Stomach (tissue), 9 donors: Measurements from ENCODE around the gene CBX3. TPM values are rescaled to one million over a fixed set of nuclear protein-coding genes. Genes with fewer than 3 reads are reported as not detected.
A peak's percentile ranks its signal among the peaks of the same experiment; 100 is the strongest.

Experiments used
- DNase-seq, 2 donors: peaks; one replicate each; pipeline versions ENCODE4 v3.0.0 to v3.0.0-alpha.2; 2013 to 2019
- H3K27ac ChIP-seq, 5 donors: fragments of 200-600 bp in 4 of 5; sonication (generic) in 4 of 5; one replicate each; pipeline ENCODE4 v1.5.1; 2013 to 2019; ENCODE audit warnings: mild to moderate bottlenecking in 1 of 5, moderate library complexity in 1 of 5
- H3K27me3 ChIP-seq, 3 donors: fragments of 200-600 bp; sonication (generic); one replicate each; pipeline ENCODE4 v1.5.1; 2017 to 2019; ENCODE audit warnings: mixed run types in 1 of 3
- H3K36me3 ChIP-seq, 4 donors: fragments of 200-600 bp; sonication (generic); 1 replicate in 3 of 4; 2 replicates in 1 of 4; pipeline ENCODE4 v1.5.1; 2016 to 2019
- H3K4me1 ChIP-seq, 4 donors: fragments of 200-600 bp; sonication (generic); one replicate each; pipeline ENCODE4 v1.5.1; 2016 to 2019
- H3K4me3 ChIP-seq, 4 donors: fragments of 200-600 bp; sonication (generic) in 3 of 4; one replicate each; pipeline ENCODE4 v1.5.1; 2016 to 2019; ENCODE audit warnings: mild to moderate bottlenecking in 1 of 4
- H3K9me3 ChIP-seq, 4 donors: fragments of 200-600 bp; sonication (generic); one replicate each; pipeline ENCODE4 v1.5.1; 2016 to 2019
- EP300 ChIP-seq: sonication (generic); formaldehyde crosslinking; IDR thresholded peaks from one replicate; pipeline ENCODE4 v1.6.1; 2017; ENCODE audit warnings: antibody characterized with exemption
- POLR2A ChIP-seq, 4 donors: fragments of 450-650 bp; IDR thresholded peaks; one replicate each; pipeline ENCODE4 v1.6.1; 2016; ENCODE audit warnings: antibody characterized with exemption in 4 of 4, control low read depth in 2 of 4, mild to moderate bottlenecking in 1 of 4, moderate library complexity in 1 of 4
- POLR2AphosphoS5 ChIP-seq, 3 donors: sonication (generic); formaldehyde crosslinking; IDR thresholded peaks; one replicate each; pipeline ENCODE4 v1.6.1; 2016; ENCODE audit warnings: antibody characterized with exemption in 3 of 3
- WGBS, 5 donors: extraction: QIAGEN DNeasy Blood & Tissue Kit in 3 of 5; methylation state at CpG; one replicate each; pipeline versions ENCODE4 v1.1.5 to v1.1.7; 2013 to 2018; 5-methylcytosine and 5-hydroxymethylcytosine counted together
- intact Hi-C: fragments of 100-400 bp; cut with DNase I; formaldehyde crosslinking; loops from one replicate; pipeline ENCODE4 v1.15.1; 2023; ENCODE audit warnings: low total_unique reads
- polyA plus RNA-seq, 3 donors: library from polyadenylated mRNA; stranded (reverse); fragments of 200-250 nt; gene quantifications; one replicate each; pipeline ENCODE4 v1.2.3, GENCODE V29; 2013
- total RNA-seq, 5 donors: library from RNA; depleted of rRNA; stranded (reverse); fragments of >200 nt; gene quantifications; one replicate each; pipeline versions ENCODE4 v1.1.0 to v1.2.3, GENCODE V29; 2014 to 2016
- TF ChIP-seq, protein P1 (sequence below), 7 experiments: fragments of 450-650 bp in 4 of 7; fragments of 200-600 bp in 3 of 7; sonication (generic) in 3 of 7; IDR thresholded peaks; one replicate each; pipeline ENCODE4 v1.5.1; 2016 to 2019; ENCODE audit warnings: antibody characterized with exemption in 7 of 7, control low read depth in 2 of 7, mild to moderate bottlenecking in 1 of 7
- donor health status: healthy with polysubstance abuse.
- donor health status: Bipolar disorder and iron deficiency.
- donor health status: healthy.

The CBX3 gene
- total and polyA plus RNA-seq, 8 donors: 21.4 to 156 (median 76.2) TPM

DNA sequence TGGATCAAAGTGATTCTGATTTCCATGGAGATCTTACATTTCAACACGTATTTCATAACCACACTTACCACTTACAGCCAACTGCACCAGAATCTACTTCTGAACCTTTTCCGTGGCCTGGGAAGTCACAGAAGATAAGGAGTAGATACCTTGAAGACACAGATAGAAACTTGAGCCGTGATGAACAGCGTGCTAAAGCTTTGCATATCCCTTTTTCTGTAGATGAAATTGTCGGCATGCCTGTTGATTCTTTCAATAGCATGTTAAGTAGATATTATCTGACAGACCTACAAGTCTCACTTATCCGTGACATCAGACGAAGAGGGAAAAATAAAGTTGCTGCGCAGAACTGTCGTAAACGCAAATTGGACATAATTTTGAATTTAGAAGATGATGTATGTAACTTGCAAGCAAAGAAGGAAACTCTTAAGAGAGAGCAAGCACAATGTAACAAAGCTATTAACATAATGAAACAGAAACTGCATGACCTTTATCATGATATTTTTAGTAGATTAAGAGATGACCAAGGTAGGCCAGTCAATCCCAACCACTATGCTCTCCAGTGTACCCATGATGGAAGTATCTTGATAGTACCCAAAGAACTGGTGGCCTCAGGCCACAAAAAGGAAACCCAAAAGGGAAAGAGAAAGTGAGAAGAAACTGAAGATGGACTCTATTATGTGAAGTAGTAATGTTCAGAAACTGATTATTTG is 16.3 kb upstream of the CBX3 start:
- Histone ChIP-seq H3K4me3 (no peak overlapping the region), H3K36me3 (peaks cover 26 to 46% (median 34%) of the 10 kb centered on the region in 4 donors), H3K27ac (peak overlapping the region in 1 of 5 donors; percentile 47), H3K9me3 (no peaks in the 10 kb centered on the region), H3K4me1 (peaks cover 6 to 75% (median 38%) of the 10 kb centered on the region in 4 donors), H3K27me3 (no peaks in the 10 kb centered on the region)
- 88 to 90% (median 90%) methylated on average over 10 of the region's 10 CpGs for WGBS, 5 donors
- intact Hi-C loops: no loop called here
- DNase-seq: no peak
- TF ChIP-seq POLR2AphosphoS5 (IDR thresholded peaks at IDR 0.05) (no peak), EP300 (no peak), POLR2A (IDR thresholded peaks at IDR 0.05) (no peak)
- TF ChIP-seq, protein P1, sequence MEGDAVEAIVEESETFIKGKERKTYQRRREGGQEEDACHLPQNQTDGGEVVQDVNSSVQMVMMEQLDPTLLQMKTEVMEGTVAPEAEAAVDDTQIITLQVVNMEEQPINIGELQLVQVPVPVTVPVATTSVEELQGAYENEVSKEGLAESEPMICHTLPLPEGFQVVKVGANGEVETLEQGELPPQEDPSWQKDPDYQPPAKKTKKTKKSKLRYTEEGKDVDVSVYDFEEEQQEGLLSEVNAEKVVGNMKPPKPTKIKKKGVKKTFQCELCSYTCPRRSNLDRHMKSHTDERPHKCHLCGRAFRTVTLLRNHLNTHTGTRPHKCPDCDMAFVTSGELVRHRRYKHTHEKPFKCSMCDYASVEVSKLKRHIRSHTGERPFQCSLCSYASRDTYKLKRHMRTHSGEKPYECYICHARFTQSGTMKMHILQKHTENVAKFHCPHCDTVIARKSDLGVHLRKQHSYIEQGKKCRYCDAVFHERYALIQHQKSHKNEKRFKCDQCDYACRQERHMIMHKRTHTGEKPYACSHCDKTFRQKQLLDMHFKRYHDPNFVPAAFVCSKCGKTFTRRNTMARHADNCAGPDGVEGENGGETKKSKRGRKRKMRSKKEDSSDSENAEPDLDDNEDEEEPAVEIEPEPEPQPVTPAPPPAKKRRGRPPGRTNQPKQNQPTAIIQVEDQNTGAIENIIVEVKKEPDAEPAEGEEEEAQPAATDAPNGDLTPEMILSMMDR (IDR thresholded peaks at IDR 0.05): no peak

DNA sequence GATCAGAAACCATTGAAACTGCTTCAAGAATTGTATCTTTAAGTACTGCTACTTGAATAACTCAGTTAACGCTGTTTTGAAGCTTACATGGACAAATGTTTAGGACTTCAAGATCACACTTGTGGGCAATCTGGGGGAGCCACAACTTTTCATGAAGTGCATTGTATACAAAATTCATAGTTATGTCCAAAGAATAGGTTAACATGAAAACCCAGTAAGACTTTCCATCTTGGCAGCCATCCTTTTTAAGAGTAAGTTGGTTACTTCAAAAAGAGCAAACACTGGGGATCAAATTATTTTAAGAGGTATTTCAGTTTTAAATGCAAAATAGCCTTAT is 15.7 kb upstream of the CBX3 start:
- H3K4me1 ChIP-seq: peaks cover 6 to 75% (median 38%) of the 10 kb centered on the region in 4 donors
- intact Hi-C loops: no loop called here

DNA sequence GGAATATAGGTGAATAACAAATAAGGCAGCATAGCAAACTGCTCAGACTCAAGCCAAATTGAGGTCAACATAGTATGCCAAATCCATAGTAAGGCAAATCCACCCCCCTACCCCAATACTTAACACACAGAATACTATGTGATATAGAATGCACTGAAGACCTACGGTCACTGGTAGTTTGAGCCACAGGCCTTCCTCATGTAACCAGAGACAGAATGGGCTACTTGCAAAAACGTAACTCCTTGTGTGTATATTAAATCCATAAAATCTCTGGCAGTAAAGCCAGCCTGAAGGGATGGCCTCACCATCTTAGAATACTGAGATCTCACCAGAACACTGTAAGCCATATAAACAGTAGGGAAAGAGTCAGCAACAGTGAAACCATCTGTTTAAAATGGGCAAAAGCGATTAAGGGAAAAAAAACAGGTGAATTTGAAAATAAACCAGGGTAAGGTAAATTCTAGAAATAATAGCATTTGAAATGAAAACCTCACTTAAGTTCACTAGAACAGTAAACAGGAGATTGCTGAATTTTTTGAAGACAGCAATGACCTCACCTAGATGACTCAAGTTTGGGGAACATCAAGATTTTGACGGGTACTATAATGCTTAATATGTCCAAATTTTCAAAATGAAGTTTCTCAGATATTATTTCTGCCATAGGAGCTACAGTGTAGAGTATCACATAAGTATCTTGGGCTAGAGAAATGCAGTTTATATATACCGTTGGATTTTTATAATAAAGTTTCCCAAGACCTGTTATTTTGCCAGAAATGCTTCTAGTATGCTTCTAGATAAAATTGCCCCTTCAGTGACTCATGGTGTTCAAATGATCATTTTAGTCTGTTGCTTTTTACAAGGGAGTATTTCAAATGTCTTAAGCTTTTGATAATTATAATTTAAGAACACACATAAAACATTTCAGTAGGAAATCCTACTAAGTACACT is 14.9 kb upstream of the CBX3 start:
- 82 to 89% (median 85%) methylated on average over 5 of the region's 5 CpGs for WGBS, 5 donors
- no peak overlapping the region for H3K4me3 ChIP-seq
- no peak for DNase-seq
- peaks cover 40 to 60% (median 48%) of the 10 kb centered on the region in 4 donors for H3K36me3 ChIP-seq
- peaks cover 6 to 75% (median 37%) of the 10 kb centered on the region in 4 donors for H3K4me1 ChIP-seq
- intact Hi-C loops: no loop called here
- H3K9me3 ChIP-seq: no peaks in the 10 kb centered on the region
- H3K27ac ChIP-seq: peak overlapping the region in 2 of 5 donors; percentile 16 to 47
- H3K27me3 ChIP-seq: no peaks in the 10 kb centered on the region
- TF ChIP-seq POLR2AphosphoS5 (IDR thresholded peaks at IDR 0.05) (peak in 2 of 3 donors; percentile 6 to 8), POLR2A (IDR thresholded peaks at IDR 0.05) (no peak)

More for the DNA sequence above, 15.7 kb upstream of the CBX3 start:
- no peaks in the 10 kb centered on the region for H3K9me3 ChIP-seq
- H3K27me3 ChIP-seq: no peaks in the 10 kb centered on the region
- WGBS, 5 donors: 87 to 100% (median 90%) methylated on average over 1 of the region's 1 CpG
- peaks cover 31 to 51% (median 39%) of the 10 kb centered on the region in 4 donors for H3K36me3 ChIP-seq
- no peak for TF ChIP-seq EP300
- peak overlapping the region in 1 of 5 donors; percentile 47 for H3K27ac ChIP-seq
- no peak overlapping the region for H3K4me3 ChIP-seq
- no peak for DNase-seq

DNA sequence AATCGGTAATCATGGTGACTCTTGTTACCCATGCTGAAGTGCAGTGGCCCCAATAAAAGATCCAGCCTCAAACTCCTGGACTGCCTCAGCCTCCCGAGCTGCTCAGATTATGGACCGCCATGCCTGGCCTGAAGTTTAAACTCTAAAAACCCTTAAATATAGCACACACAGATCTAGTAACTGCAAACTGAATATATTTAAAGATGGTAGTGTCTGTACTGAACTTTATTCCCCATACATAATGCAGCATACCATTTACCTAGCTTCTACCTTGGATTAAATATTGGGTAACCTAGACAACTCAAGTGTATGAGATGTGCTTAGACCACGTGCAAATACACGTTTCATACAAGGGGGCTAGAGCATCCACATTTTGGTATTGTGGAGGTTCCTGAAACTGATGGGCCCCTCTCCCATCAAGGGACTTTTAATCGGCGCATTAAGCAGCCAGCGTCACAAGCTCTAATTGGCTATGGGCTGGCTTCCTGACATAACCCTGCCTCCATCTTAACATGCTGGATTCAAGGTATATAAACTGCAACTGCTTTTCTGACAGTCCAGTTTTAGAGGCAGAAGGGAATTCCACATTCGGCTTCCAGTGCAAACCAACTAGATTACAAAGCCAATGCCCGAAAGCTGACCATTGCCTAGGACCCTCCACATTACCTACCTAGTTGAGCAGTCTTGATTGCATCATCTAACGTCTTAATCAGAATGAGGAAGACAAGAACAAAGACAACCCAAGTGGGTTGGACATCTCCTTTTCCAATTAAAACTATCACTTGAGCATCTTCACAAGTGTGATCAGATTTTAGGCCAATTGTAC is 14.0 kb upstream of the CBX3 start:
- no peak overlapping the region for H3K4me3 ChIP-seq
- no peaks in the 10 kb centered on the region for H3K9me3 ChIP-seq
- intact Hi-C loops: no loop called here
- TF ChIP-seq EP300 (no peak), POLR2AphosphoS5 (IDR thresholded peaks at IDR 0.05) (peak in 1 of 3 donors; percentile 2)
- H3K36me3 ChIP-seq: peaks cover 49 to 69% (median 57%) of the 10 kb centered on the region in 4 donors
- no peaks in the 10 kb centered on the region for H3K27me3 ChIP-seq
- peaks cover 10 to 80% (median 42%) of the 10 kb centered on the region in 4 donors for H3K4me1 ChIP-seq
- WGBS, 5 donors: 75 to 78% (median 76%) methylated on average over 11 of the region's 11 CpGs
- no peak for DNase-seq
- H3K27ac ChIP-seq: peak overlapping the region in 4 of 5 donors; percentile 13 to 47 (median 20)

DNA sequence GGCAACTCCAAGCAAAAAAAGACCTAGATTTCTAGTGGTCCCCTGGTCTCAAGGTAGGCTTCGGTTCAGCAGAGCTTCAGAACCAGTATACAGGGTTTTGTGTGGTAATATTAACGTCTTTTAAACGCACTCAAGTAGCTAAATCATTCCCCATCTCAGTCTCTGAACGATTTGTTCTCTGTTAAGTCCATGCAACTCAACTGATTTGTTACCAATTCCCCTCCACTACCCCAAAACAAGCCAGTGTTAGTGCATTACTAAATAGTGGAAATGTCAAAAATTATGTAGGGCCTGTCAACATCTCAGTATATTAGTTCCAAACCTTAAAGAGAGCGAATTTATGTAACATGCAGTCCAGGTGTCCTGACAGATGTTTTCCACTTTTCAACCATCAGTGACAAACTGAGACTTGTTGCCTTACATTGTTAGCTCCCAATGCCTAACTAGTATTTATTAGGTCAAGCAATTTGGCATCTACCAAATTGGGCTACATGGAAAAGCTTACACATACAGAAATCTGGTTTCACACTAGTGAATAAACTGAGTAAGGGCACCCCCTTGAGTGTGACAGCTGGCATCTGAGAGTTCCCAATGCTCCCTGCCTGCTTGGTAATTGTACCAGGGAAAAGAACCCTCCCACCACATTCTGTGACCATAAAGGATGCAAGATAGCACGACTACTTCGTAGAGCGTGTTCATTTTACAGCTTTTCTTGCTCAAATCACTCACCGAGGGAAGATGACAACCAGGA is 13.2 kb upstream of the CBX3 start:
- H3K27me3 ChIP-seq: no peaks in the 10 kb centered on the region
- 85 to 91% (median 87%) methylated on average over 9 of the region's 9 CpGs for WGBS, 5 donors
- no peak for DNase-seq
- intact Hi-C loops: no loop called here
- peak overlapping the region in 2 of 5 donors; percentile 24 to 27 for H3K27ac ChIP-seq
- H3K4me3 ChIP-seq: no peak overlapping the region
- TF ChIP-seq POLR2AphosphoS5 (IDR thresholded peaks at IDR 0.05): peak in 1 of 3 donors; percentile 32
- TF ChIP-seq EP300: no peak
- H3K36me3 ChIP-seq: peaks cover 57 to 77% (median 65%) of the 10 kb centered on the region in 4 donors
- H3K9me3 ChIP-seq: no peaks in the 10 kb centered on the region
- peaks cover 13 to 80% (median 46%) of the 10 kb centered on the region in 4 donors for H3K4me1 ChIP-seq
